ENCODE data around the gene ACVR2B. TPM values are rescaled to one million over a fixed set of nuclear protein-coding genes. Genes with fewer than 3 reads are reported as not detected.

Gene ACVR2B
- total RNA-seq, 1 experiment from 2014 or later: 2.8 TPM

GRCh38 chr3:38487323-38487722 lies 33.6 kb downstream of the ACVR2B start:
- no peaks in the 10 kb centered on the region for H3K36me3 ChIP-seq (ENCODE audit: control insufficient read depth, insufficient read depth, low read length)
- H3K27ac ChIP-seq (ENCODE audit: low read length): no peak overlapping the region
- no peak overlapping the region for H3K4me3 ChIP-seq (ENCODE audit: low read depth in 2 of 2, low read length in 2 of 2)
- in situ Hi-C loops (cut with HindIII; ENCODE audit: low pct_unique_long_range_greater_than_20kb, low sequenced_read_pairs): no loop called here
- POLR2A ChIA-PET: no interaction called here
- no peaks in the 10 kb centered on the region for H3K4me1 ChIP-seq (ENCODE audit: control insufficient read depth, insufficient read depth, low read length)
- TF ChIP-seq CTCF (IDR thresholded peaks at IDR 0.05): no peak
- TF ChIP-seq REST (IDR thresholded peaks at IDR 0.05; ENCODE audit: insufficient read depth in 1 of 2, low read depth in 2 of 2, low read length in 1 of 2): no peak
- no peak for TF ChIP-seq SIN3A (IDR thresholded peaks at IDR 0.05; ENCODE audit: borderline replicate concordance, insufficient read depth, low read depth, low read length)
- no peak for TF ChIP-seq TCF7L2 (IDR thresholded peaks at IDR 0.05; ENCODE audit: low read depth, low read length)
- no peak for TF ChIP-seq POLR2AphosphoS5 (IDR thresholded peaks at IDR 0.05; ENCODE audit: low read depth, low read length)
- CTCF ChIA-PET: no interaction called here
- no peak for ATAC-seq
- no TSS peak for BruUV-seq (replicated peaks)
- no peaks in the 10 kb centered on the region for H3K27me3 ChIP-seq (ENCODE audit: control insufficient read depth, insufficient read depth, low read length)
- no peak for DNase-seq (ENCODE audit: low read depth, low spot score)
- H3K9me3 ChIP-seq (ENCODE audit: control insufficient read depth, insufficient read depth, low read depth, low read length): no peaks in the 10 kb centered on the region
- intact Hi-C loops (cut with micrococcal nuclease; ENCODE audit: unreplicated experiment): no loop called here

- in situ Hi-C loops (cut with HindIII; ENCODE audit: low pct_unique_long_range_greater_than_20kb, low sequenced_read_pairs): no loop called here
- ATAC-seq: no peak
These were observed 35.3 kb downstream of the ACVR2B start for GRCh38 chr3:38488949-38489348.

More at GRCh38 chr3:38488949-38489348, 35.3 kb downstream of the ACVR2B start:
- H3K36me3 ChIP-seq (ENCODE audit: control insufficient read depth, insufficient read depth, low read length): no peaks in the 10 kb centered on the region
- no peaks in the 10 kb centered on the region for H3K27me3 ChIP-seq (ENCODE audit: control insufficient read depth, insufficient read depth, low read length)
- intact Hi-C loops (cut with micrococcal nuclease; ENCODE audit: unreplicated experiment): no loop called here
- no peak for TF ChIP-seq TCF7L2 (IDR thresholded peaks at IDR 0.05; ENCODE audit: low read depth, low read length)
- TF ChIP-seq SIN3A (IDR thresholded peaks at IDR 0.05; ENCODE audit: borderline replicate concordance, insufficient read depth, low read depth, low read length): no peak
- no peak for TF ChIP-seq REST (IDR thresholded peaks at IDR 0.05; ENCODE audit: insufficient read depth in 1 of 2, low read depth in 2 of 2, low read length in 1 of 2)
- TF ChIP-seq CTCF (IDR thresholded peaks at IDR 0.05): no peak
- no peak for TF ChIP-seq POLR2AphosphoS5 (IDR thresholded peaks at IDR 0.05; ENCODE audit: low read depth, low read length)
- ChIA-PET CTCF (no interaction called here), POLR2A (no interaction called here)
- H3K27ac ChIP-seq (ENCODE audit: low read length): no peak overlapping the region
- H3K9me3 ChIP-seq (ENCODE audit: control insufficient read depth, insufficient read depth, low read depth, low read length): no peaks in the 10 kb centered on the region
- no peak overlapping the region for H3K4me3 ChIP-seq (ENCODE audit: low read depth in 2 of 2, low read length in 2 of 2)
- no TSS peak for BruUV-seq (replicated peaks)
- no peak for DNase-seq (ENCODE audit: low read depth, low spot score)
- H3K4me1 ChIP-seq (ENCODE audit: control insufficient read depth, insufficient read depth, low read length): no peaks in the 10 kb centered on the region
